HG03558 (cell line): ENCODE results near the gene NAP1L4.
A peak's percentile ranks its signal among the peaks of the same experiment; 100 is the strongest.

Source experiments
- ATAC-seq: cut with Tn5 transposase; IDR thresholded peaks from one replicate; pipeline ENCODE4 v1.9.1; 2021; ENCODE audit warnings: moderate number of reproducible peaks; ENCODE audit not compliant: unreplicated experiment; ENCODE audit errors: extremely low read depth

NAP1L4 gene, protein sequence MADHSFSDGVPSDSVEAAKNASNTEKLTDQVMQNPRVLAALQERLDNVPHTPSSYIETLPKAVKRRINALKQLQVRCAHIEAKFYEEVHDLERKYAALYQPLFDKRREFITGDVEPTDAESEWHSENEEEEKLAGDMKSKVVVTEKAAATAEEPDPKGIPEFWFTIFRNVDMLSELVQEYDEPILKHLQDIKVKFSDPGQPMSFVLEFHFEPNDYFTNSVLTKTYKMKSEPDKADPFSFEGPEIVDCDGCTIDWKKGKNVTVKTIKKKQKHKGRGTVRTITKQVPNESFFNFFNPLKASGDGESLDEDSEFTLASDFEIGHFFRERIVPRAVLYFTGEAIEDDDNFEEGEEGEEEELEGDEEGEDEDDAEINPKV

DNA sequence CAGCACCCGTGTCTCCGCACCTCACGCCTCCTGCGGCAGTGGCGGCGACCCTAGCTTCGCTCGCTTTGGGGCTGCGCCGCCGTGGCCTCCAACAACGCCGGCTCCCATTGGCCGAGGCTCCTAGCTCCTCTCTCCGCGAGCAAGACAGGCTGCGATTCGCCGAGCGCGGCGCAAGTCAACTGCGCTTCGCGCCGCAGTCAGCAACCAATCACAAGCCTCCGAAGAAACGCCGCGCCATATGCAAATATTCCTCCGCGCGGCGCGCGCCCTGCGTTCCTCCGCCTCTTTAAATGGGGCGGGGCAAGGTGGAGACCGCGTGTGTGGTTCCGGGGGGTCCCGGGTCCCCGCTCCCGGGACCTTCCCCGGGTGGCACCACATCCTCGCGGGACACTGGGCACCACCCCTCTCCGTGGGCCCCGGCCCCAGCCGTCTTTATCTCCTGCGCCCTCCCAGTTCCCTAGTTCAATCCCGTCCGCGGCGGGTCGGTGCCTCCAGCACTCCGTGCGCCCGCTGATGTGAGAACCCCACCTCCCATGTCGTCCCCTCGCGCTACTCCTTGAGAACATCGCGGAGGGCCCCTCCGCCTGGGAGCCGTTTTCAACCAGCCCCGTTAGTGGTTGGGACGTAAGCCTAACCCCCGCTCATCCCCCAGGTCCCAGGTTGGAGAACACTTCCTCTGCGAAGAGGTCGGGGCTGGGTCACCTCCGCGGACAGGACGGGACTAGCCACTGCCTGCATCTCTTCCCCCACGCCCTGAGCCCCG is at the start of gene NAP1L4:
Gene NAP1L4 (minus strand): TSS at position 96 of the 763 bp plus-strand sequence. CDS start 13,109 bp downstream, outside the sequence.
- peak; percentile 77 for ATAC-seq

- ATAC-seq, result no peak
These were observed 48.8 kb upstream of the NAP1L4 start for GRCh38 chr11:3040881-3041280.

DNA sequence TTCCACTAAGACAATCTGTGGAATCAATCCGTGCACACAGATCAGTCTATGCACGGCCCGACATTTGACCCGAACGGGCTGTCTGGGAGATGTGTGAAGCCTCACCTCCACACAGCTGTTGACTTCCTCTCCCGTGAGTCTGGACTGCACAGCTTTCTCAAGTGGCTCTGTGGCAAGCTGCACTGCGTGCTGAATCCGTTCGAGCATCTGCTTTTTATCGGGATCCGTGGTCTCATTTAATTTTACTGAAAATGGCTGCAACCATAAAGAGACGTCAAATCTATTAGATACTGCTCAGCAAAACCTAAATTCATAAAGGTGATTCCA is 45.8 kb upstream of the NAP1L4 start:
- ATAC-seq, result no peak

- ATAC-seq, result no peak
These were observed 45.2 kb upstream of the NAP1L4 start for GRCh38 chr11:3037040-3037944.

DNA sequence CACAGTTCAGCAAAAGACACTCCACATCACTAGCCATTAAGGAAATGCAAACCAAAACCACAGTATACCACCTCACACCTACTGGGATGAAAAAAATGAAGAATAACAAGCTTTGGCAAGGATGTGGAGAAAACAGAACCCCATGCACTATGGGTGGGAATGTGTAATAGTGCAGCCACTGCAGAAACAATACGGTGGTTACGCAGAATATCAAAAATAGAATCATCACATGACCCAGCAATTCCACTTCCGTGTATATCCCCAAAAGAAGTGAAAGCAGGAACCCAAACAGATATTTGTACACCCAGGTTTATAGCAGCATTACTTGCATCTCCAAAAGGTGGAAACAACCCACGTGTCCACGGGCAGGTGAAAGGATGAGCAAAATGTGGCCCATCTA is 44.3 kb upstream of the NAP1L4 start:
- no peak for ATAC-seq

GRCh38 chr11:3035333-3035732 is 43.2 kb upstream of the NAP1L4 start:
- ATAC-seq, result no peak

DNA sequence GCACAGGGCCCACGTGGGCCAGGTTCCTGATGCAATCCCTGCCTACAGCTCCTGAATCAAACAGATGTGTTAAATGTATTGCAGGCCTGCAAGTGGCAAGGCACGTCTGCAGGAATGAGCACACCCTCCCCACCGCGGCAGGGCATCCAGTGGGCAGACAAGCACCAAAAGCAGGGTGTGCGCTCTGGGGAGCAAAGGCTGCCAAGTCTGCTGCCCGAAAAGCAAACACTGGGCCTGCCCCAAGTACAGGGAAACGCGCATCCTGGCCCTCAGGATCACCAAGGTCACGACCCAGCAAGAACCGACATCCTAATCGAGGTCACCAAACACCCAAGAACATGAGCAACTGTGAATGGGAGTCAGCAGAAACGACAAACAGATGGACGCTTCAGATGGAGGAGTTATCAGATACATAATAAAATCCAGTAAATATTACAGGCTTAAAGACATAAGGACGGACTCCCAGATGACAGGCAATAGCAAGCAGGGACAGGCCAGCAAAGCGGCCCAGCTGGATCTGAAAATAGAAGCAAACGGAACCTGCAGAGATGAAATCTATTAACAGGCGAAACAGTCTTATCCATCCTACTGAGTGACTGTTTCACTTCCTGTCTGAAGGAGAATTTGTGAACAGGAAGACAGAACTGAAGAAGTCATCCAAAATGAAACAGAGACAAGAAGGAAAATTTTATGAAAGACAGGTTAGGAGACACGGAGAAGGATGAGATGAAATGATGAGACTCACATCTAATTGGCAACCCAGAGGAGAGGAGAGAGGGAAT is 38.4 kb upstream of the NAP1L4 start:
- no peak for ATAC-seq

DNA sequence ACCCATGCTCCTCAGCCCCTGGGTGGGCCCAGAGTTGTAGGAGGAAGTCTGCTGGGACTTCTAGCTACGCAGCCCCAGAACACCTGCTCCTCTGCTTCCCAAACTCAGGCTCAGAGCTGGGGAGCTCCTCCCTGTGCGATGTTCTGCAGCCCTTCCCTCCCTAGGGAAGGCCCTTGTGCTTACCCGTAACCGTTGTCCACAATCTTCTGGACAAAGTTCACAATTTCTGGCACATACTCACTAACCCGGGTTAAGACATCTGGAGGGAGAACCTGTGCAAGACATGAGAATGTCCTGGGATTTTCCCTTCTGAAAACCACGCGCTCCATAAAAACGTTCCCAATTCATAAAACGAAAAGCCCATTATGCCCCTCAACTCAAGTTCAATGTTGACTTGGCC is 36.7 kb upstream of the NAP1L4 start:
- ATAC-seq, result no peak

DNA sequence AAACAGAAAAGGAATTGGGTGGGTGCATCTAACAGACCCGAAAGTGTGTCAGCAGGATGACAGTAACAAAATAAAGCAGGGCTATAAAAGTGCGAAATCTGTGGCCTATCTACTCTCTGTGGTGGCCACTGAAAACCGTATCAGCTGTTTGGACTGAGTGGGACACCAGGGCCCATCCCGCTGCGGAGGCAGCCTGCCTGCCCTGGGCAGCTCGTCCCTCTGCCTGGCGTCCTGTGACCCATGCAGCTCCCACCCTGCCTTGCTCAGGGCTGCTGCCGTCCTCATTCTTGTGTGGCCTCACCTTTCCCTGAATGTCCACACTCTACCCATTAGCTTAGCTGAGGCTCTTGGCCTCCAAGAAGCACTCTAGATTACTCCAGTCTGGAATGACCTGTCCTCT is 34.7 kb upstream of the NAP1L4 start:
- no peak for ATAC-seq

- no peak for ATAC-seq
These were observed 30.9 kb upstream of the NAP1L4 start for GRCh38 chr11:3022982-3023381.

- ATAC-seq, result no peak
These were observed 30.3 kb upstream of the NAP1L4 start for GRCh38 chr11:3022300-3022967.

- ATAC-seq, result no peak
These were observed 29.0 kb upstream of the NAP1L4 start for GRCh38 chr11:3021125-3021524.

- no peak for ATAC-seq
These were observed 27.9 kb upstream of the NAP1L4 start for GRCh38 chr11:3020011-3020410.

- no peak for ATAC-seq
These were observed 26.5 kb upstream of the NAP1L4 start for GRCh38 chr11:3018596-3018995.

GRCh38 chr11:3016861-3017260 is 24.7 kb upstream of the NAP1L4 start:
- no peak for ATAC-seq

DNA sequence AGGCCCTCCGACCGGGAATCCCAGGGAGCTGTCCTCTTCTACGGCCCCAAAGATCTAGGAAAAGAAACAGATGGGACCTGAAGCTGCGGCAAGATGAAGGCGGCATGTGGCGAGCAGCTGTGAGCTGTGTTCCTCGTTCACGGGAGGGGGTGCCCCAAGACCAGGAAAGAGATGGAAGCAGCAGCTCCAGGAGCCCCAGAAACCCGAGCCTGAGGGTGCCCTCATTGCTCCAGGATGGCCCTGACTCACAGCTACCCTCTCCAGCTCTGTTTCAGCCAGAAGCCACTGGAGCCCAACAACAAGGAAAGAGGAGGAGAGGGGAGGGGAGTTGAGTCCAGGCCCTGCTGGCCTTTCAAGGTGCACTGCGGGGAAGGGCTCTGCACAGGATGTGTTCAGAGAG is 23.7 kb upstream of the NAP1L4 start:
- ATAC-seq, result no peak

GRCh38 chr11:3014943-3015342 is 22.8 kb upstream of the NAP1L4 start:
- no peak for ATAC-seq

GRCh38 chr11:3014057-3014938 is 22.2 kb upstream of the NAP1L4 start:
- ATAC-seq, result no peak
